ENCODE measurements around the gene ARHGAP8. TPM values are rescaled to one million over a fixed set of nuclear protein-coding genes. Genes with fewer than 3 reads are reported as not detected.

Gene ARHGAP8
- total RNA-seq, 4 donors from 2014 or later: 1.5 to 6.9 (median 4.2) TPM

- TF ChIP-seq, protein P1, sequence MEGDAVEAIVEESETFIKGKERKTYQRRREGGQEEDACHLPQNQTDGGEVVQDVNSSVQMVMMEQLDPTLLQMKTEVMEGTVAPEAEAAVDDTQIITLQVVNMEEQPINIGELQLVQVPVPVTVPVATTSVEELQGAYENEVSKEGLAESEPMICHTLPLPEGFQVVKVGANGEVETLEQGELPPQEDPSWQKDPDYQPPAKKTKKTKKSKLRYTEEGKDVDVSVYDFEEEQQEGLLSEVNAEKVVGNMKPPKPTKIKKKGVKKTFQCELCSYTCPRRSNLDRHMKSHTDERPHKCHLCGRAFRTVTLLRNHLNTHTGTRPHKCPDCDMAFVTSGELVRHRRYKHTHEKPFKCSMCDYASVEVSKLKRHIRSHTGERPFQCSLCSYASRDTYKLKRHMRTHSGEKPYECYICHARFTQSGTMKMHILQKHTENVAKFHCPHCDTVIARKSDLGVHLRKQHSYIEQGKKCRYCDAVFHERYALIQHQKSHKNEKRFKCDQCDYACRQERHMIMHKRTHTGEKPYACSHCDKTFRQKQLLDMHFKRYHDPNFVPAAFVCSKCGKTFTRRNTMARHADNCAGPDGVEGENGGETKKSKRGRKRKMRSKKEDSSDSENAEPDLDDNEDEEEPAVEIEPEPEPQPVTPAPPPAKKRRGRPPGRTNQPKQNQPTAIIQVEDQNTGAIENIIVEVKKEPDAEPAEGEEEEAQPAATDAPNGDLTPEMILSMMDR (IDR thresholded peaks at IDR 0.05): no peak
- TF ChIP-seq POLR2AphosphoS5 (IDR thresholded peaks at IDR 0.05) (no peak), EP300 (IDR thresholded peaks at IDR 0.05) (no peak), POLR2A (IDR thresholded peaks at IDR 0.05) (no peak)
- no peaks in the 10 kb centered on the region for H3K4me1 ChIP-seq
- no peaks in the 10 kb centered on the region for H3K36me3 ChIP-seq
- H3K4me3 ChIP-seq: no peak overlapping the region
- H3K27me3 ChIP-seq: no peaks in the 10 kb centered on the region
- no peak for DNase-seq (ENCODE audit: low spot score in 2 of 2)
- H3K27ac ChIP-seq: no peak overlapping the region
- WGBS: 77% methylated on average over 7 of the region's 7 CpGs
- no peaks in the 10 kb centered on the region for H3K9me3 ChIP-seq
Measured at GRCh38 chr22:44786610-44787009, 34.2 kb downstream of the ARHGAP8 start.

GRCh38 chr22:44787832-44788231, 35.5 kb downstream of the ARHGAP8 start:
- no peak overlapping the region for H3K4me3 ChIP-seq
- no peaks in the 10 kb centered on the region for H3K4me1 ChIP-seq
- H3K27ac ChIP-seq: no peak overlapping the region
- no peaks in the 10 kb centered on the region for H3K27me3 ChIP-seq
- no peak for TF ChIP-seq EP300 (IDR thresholded peaks at IDR 0.05)
- no peak for TF ChIP-seq POLR2AphosphoS5 (IDR thresholded peaks at IDR 0.05)
- TF ChIP-seq, protein P1 (IDR thresholded peaks at IDR 0.05): no peak
- TF ChIP-seq POLR2A (IDR thresholded peaks at IDR 0.05): no peak
- DNase-seq (ENCODE audit: low spot score in 2 of 2): no peak
- no peaks in the 10 kb centered on the region for H3K36me3 ChIP-seq
- WGBS: 77% methylated on average over 3 of the region's 3 CpGs
- no peaks in the 10 kb centered on the region for H3K9me3 ChIP-seq

GRCh38 chr22:44793106-44793505, 40.7 kb downstream of the ARHGAP8 start:
- no peaks in the 10 kb centered on the region for H3K27me3 ChIP-seq
- no peaks in the 10 kb centered on the region for H3K9me3 ChIP-seq
- H3K27ac ChIP-seq: no peak overlapping the region
- H3K4me3 ChIP-seq: no peak overlapping the region
- no peak for TF ChIP-seq EP300 (IDR thresholded peaks at IDR 0.05)
- no peak for TF ChIP-seq POLR2A (IDR thresholded peaks at IDR 0.05)
- no peak for TF ChIP-seq POLR2AphosphoS5 (IDR thresholded peaks at IDR 0.05)
- TF ChIP-seq, protein P1 (IDR thresholded peaks at IDR 0.05): no peak
- H3K4me1 ChIP-seq: no peaks in the 10 kb centered on the region
- 74% methylated on average over 10 of the region's 10 CpGs for WGBS
- DNase-seq (ENCODE audit: low spot score in 2 of 2): no peak
- no peaks in the 10 kb centered on the region for H3K36me3 ChIP-seq

GRCh38 chr22:44793506-44794172, 41.3 kb downstream of the ARHGAP8 start:
- Histone ChIP-seq H3K4me1 (no peaks in the 10 kb centered on the region), H3K27me3 (no peaks in the 10 kb centered on the region), H3K4me3 (no peak overlapping the region), H3K27ac (no peak overlapping the region), H3K9me3 (no peaks in the 10 kb centered on the region), H3K36me3 (no peaks in the 10 kb centered on the region)
- DNase-seq (ENCODE audit: low spot score in 2 of 2): no peak
- 83% methylated on average over 24 of the region's 24 CpGs for WGBS
- TF ChIP-seq POLR2A (IDR thresholded peaks at IDR 0.05): no peak
- TF ChIP-seq, protein P1 (IDR thresholded peaks at IDR 0.05): no peak
- no peak for TF ChIP-seq POLR2AphosphoS5 (IDR thresholded peaks at IDR 0.05)
- no peak for TF ChIP-seq EP300 (IDR thresholded peaks at IDR 0.05)

DNA sequence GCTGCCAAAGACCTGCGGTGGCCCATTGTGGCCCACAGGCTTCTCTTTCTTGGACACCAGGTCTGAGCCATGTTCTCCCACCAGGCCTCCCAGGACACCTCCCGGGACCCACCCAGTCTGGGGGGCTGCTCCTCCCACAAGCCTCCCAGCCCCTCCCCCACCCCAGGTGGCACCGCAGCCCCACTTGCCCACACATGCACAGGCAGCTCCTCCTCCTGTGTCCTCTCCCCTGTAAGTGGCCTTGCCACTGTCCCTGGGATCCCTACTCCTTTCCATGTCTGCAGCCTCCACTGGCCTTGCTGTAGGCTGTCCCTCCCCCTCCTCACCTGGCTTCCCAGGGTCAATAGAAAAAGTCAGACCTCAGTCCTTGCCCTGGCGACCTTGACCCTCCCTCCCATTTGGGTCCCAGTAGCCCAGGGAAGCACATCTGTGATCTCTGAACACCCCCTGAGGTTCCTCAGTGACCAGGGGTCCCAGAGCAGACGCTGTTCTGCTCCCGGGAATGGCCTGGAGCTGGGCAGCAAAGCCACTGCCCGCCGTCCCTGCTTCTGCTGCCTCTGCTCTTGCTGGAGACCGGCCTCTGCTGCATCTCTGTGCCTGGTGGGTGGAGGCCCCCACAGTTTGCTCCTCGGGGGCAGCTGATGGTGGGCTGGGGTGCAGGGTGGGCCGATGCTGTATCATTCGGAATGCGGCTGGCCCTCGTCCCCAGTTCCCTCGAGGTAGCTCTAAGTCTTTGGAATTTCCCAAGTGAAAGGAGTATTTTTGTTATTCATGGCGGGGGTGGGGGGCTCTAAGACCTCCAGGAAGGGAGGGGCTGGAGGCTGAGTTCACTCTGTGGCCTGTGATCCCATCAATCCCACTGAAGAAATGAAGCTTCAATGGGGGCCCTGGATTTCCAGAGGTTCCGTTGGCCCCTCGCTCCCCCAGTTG, 43.6 kb downstream of the ARHGAP8 start:
- Histone ChIP-seq H3K27me3 (no peaks in the 10 kb centered on the region), H3K27ac (no peak overlapping the region), H3K9me3 (no peaks in the 10 kb centered on the region), H3K4me3 (no peak overlapping the region), H3K4me1 (no peaks in the 10 kb centered on the region), H3K36me3 (no peaks in the 10 kb centered on the region)
- no peak for DNase-seq (ENCODE audit: low spot score in 2 of 2)
- 46% methylated on average over 8 of the region's 18 CpGs for WGBS
- TF ChIP-seq, protein P1 (IDR thresholded peaks at IDR 0.05): no peak
- no peak for TF ChIP-seq POLR2A (IDR thresholded peaks at IDR 0.05)
- TF ChIP-seq EP300 (IDR thresholded peaks at IDR 0.05): no peak
- TF ChIP-seq POLR2AphosphoS5 (IDR thresholded peaks at IDR 0.05): no peak
